ENCODE data around the gene PGAM2.

PGAM2 gene

GRCh38 chr7:44095781-44096180 lies 30.4 kb upstream of the PGAM2 start:
- Histone ChIP-seq H3K4me1 (ENCODE audit: control insufficient read depth, insufficient read depth, low read length) (peaks cover 2% of the 10 kb centered on the region), H3K36me3 (ENCODE audit: control insufficient read depth in 2 of 2, insufficient read depth in 2 of 2, low read length in 2 of 2) (no peaks in the 10 kb centered on the region), H3K9me3 (ENCODE audit: control insufficient read depth in 2 of 2, low read length in 2 of 2) (no peaks in the 10 kb centered on the region), H3K9ac (ENCODE audit: low read length in 2 of 2) (no peak overlapping the region), H3K27me3 (ENCODE audit: control insufficient read depth in 1 of 2, insufficient read depth in 2 of 2, low read length in 2 of 2) (no peaks in the 10 kb centered on the region), H3K27ac (ENCODE audit: low read length) (no peak overlapping the region), H3K4me3 (ENCODE audit: low read length in 2 of 2) (no peak overlapping the region)

GRCh38 chr7:44094883-44095592 lies 29.7 kb upstream of the PGAM2 start:
- Histone ChIP-seq H3K27ac (ENCODE audit: low read length) (no peak overlapping the region), H3K9me3 (ENCODE audit: control insufficient read depth in 2 of 2, low read length in 2 of 2) (no peaks in the 10 kb centered on the region), H3K4me1 (ENCODE audit: control insufficient read depth, insufficient read depth, low read length) (peaks cover 9% of the 10 kb centered on the region)

GRCh38 chr7:44094365-44094764 lies 29.0 kb upstream of the PGAM2 start:
- Histone ChIP-seq H3K4me3 (ENCODE audit: low read length in 2 of 2) (no peak overlapping the region), H3K27me3 (ENCODE audit: control insufficient read depth in 1 of 2, insufficient read depth in 2 of 2, low read length in 2 of 2) (no peaks in the 10 kb centered on the region), H3K36me3 (ENCODE audit: control insufficient read depth in 2 of 2, insufficient read depth in 2 of 2, low read length in 2 of 2) (no peaks in the 10 kb centered on the region), H3K4me1 (ENCODE audit: control insufficient read depth, insufficient read depth, low read length) (peaks cover 12% of the 10 kb centered on the region), H3K27ac (ENCODE audit: low read length) (no peak overlapping the region), H3K9me3 (ENCODE audit: control insufficient read depth in 2 of 2, low read length in 2 of 2) (no peaks in the 10 kb centered on the region), H3K9ac (ENCODE audit: low read length in 2 of 2) (no peak overlapping the region)

More at GRCh38 chr7:44094883-44095592, 29.7 kb upstream of the PGAM2 start:
- H3K4me3 ChIP-seq (ENCODE audit: low read length in 2 of 2) = no peak overlapping the region
- H3K36me3 ChIP-seq (ENCODE audit: control insufficient read depth in 2 of 2, insufficient read depth in 2 of 2, low read length in 2 of 2) = no peaks in the 10 kb centered on the region
- H3K27me3 ChIP-seq (ENCODE audit: control insufficient read depth in 1 of 2, insufficient read depth in 2 of 2, low read length in 2 of 2) = no peaks in the 10 kb centered on the region
- no peak overlapping the region for H3K9ac ChIP-seq (ENCODE audit: low read length in 2 of 2)

GRCh38 chr7:44093102-44093641 lies 27.8 kb upstream of the PGAM2 start:
- Histone ChIP-seq H3K4me1 (ENCODE audit: control insufficient read depth, insufficient read depth, low read length) (peaks cover 19% of the 10 kb centered on the region), H3K9me3 (ENCODE audit: control insufficient read depth in 2 of 2, low read length in 2 of 2) (no peaks in the 10 kb centered on the region), H3K36me3 (ENCODE audit: control insufficient read depth in 2 of 2, insufficient read depth in 2 of 2, low read length in 2 of 2) (no peaks in the 10 kb centered on the region), H3K27ac (ENCODE audit: low read length) (no peak overlapping the region), H3K27me3 (ENCODE audit: control insufficient read depth in 1 of 2, insufficient read depth in 2 of 2, low read length in 2 of 2) (no peaks in the 10 kb centered on the region), H3K9ac (ENCODE audit: low read length in 2 of 2) (no peak overlapping the region), H3K4me3 (ENCODE audit: low read length in 2 of 2) (no peak overlapping the region)

- peak overlapping the region in 1 of 2 donors; percentile 27 for H3K9ac ChIP-seq (ENCODE audit: low read length in 2 of 2)
- H3K4me3 ChIP-seq (ENCODE audit: low read length in 2 of 2) = no peak overlapping the region
These were observed 22.8 kb upstream of the PGAM2 start for GRCh38 chr7:44087911-44088838.

GRCh38 chr7:44086627-44087026 lies 21.3 kb upstream of the PGAM2 start:
- H3K9me3 ChIP-seq (ENCODE audit: control insufficient read depth in 2 of 2, low read length in 2 of 2) = no peaks in the 10 kb centered on the region
- H3K4me1 ChIP-seq (ENCODE audit: control insufficient read depth, insufficient read depth, low read length) = peaks cover 31% of the 10 kb centered on the region
- no peak overlapping the region for H3K9ac ChIP-seq (ENCODE audit: low read length in 2 of 2)
- H3K4me3 ChIP-seq (ENCODE audit: low read length in 2 of 2) = no peak overlapping the region
- H3K36me3 ChIP-seq (ENCODE audit: control insufficient read depth in 2 of 2, insufficient read depth in 2 of 2, low read length in 2 of 2) = no peaks in the 10 kb centered on the region
- H3K27ac ChIP-seq (ENCODE audit: low read length) = no peak overlapping the region
- H3K27me3 ChIP-seq (ENCODE audit: control insufficient read depth in 1 of 2, insufficient read depth in 2 of 2, low read length in 2 of 2) = no peaks in the 10 kb centered on the region

More at GRCh38 chr7:44087911-44088838, 22.8 kb upstream of the PGAM2 start:
- Histone ChIP-seq H3K36me3 (ENCODE audit: control insufficient read depth in 2 of 2, insufficient read depth in 2 of 2, low read length in 2 of 2) (no peaks in the 10 kb centered on the region), H3K4me1 (ENCODE audit: control insufficient read depth, insufficient read depth, low read length) (peaks cover 27% of the 10 kb centered on the region), H3K27me3 (ENCODE audit: control insufficient read depth in 1 of 2, insufficient read depth in 2 of 2, low read length in 2 of 2) (no peaks in the 10 kb centered on the region), H3K27ac (ENCODE audit: low read length) (peak overlapping the region; percentile 62), H3K9me3 (ENCODE audit: control insufficient read depth in 2 of 2, low read length in 2 of 2) (no peaks in the 10 kb centered on the region)

GRCh38 chr7:44085546-44085945 lies 20.2 kb upstream of the PGAM2 start:
- Histone ChIP-seq H3K36me3 (ENCODE audit: control insufficient read depth in 2 of 2, insufficient read depth in 2 of 2, low read length in 2 of 2) (peaks cover 0 to under 1% of the 10 kb centered on the region in 2 donors), H3K9ac (ENCODE audit: low read length in 2 of 2) (no peak overlapping the region), H3K4me1 (ENCODE audit: control insufficient read depth, insufficient read depth, low read length) (peaks cover 36% of the 10 kb centered on the region), H3K4me3 (ENCODE audit: low read length in 2 of 2) (no peak overlapping the region), H3K27me3 (ENCODE audit: control insufficient read depth in 1 of 2, insufficient read depth in 2 of 2, low read length in 2 of 2) (no peaks in the 10 kb centered on the region), H3K27ac (ENCODE audit: low read length) (no peak overlapping the region), H3K9me3 (ENCODE audit: control insufficient read depth in 2 of 2, low read length in 2 of 2) (no peaks in the 10 kb centered on the region)

GRCh38 chr7:44084701-44085100 lies 19.3 kb upstream of the PGAM2 start:
- H3K9me3 ChIP-seq (ENCODE audit: control insufficient read depth in 2 of 2, low read length in 2 of 2) = no peaks in the 10 kb centered on the region
- no peak overlapping the region for H3K4me3 ChIP-seq (ENCODE audit: low read length in 2 of 2)
- H3K27me3 ChIP-seq (ENCODE audit: control insufficient read depth in 1 of 2, insufficient read depth in 2 of 2, low read length in 2 of 2) = no peaks in the 10 kb centered on the region
- H3K4me1 ChIP-seq (ENCODE audit: control insufficient read depth, insufficient read depth, low read length) = peaks cover 29% of the 10 kb centered on the region
- peaks cover 5 to 6% of the 10 kb centered on the region in 2 donors for H3K36me3 ChIP-seq (ENCODE audit: control insufficient read depth in 2 of 2, insufficient read depth in 2 of 2, low read length in 2 of 2)
- no peak overlapping the region for H3K9ac ChIP-seq (ENCODE audit: low read length in 2 of 2)
- peak overlapping the region; percentile 41 for H3K27ac ChIP-seq (ENCODE audit: low read length)

GRCh38 chr7:44083796-44084195 lies 18.4 kb upstream of the PGAM2 start:
- Histone ChIP-seq H3K27me3 (ENCODE audit: control insufficient read depth in 1 of 2, insufficient read depth in 2 of 2, low read length in 2 of 2) (no peaks in the 10 kb centered on the region), H3K4me3 (ENCODE audit: low read length in 2 of 2) (no peak overlapping the region), H3K9ac (ENCODE audit: low read length in 2 of 2) (no peak overlapping the region), H3K9me3 (ENCODE audit: control insufficient read depth in 2 of 2, low read length in 2 of 2) (no peaks in the 10 kb centered on the region), H3K27ac (ENCODE audit: low read length) (peak overlapping the region; percentile 41), H3K4me1 (ENCODE audit: control insufficient read depth, insufficient read depth, low read length) (peaks cover 29% of the 10 kb centered on the region), H3K36me3 (ENCODE audit: control insufficient read depth in 2 of 2, insufficient read depth in 2 of 2, low read length in 2 of 2) (peaks cover 10 to 12% of the 10 kb centered on the region in 2 donors)

GRCh38 chr7:44082541-44083207 lies 17.3 kb upstream of the PGAM2 start:
- Histone ChIP-seq H3K27ac (ENCODE audit: low read length) (peak overlapping the region; percentile 71), H3K4me3 (ENCODE audit: low read length in 2 of 2) (peak overlapping the region; percentile 80 to 89), H3K9me3 (ENCODE audit: control insufficient read depth in 2 of 2, low read length in 2 of 2) (no peaks in the 10 kb centered on the region), H3K4me1 (ENCODE audit: control insufficient read depth, insufficient read depth, low read length) (peaks cover 20% of the 10 kb centered on the region), H3K36me3 (ENCODE audit: control insufficient read depth in 2 of 2, insufficient read depth in 2 of 2, low read length in 2 of 2) (peaks cover 14 to 21% of the 10 kb centered on the region in 2 donors), H3K9ac (ENCODE audit: low read length in 2 of 2) (peak overlapping the region; percentile 57 to 73), H3K27me3 (ENCODE audit: control insufficient read depth in 1 of 2, insufficient read depth in 2 of 2, low read length in 2 of 2) (no peaks in the 10 kb centered on the region)

Measured in stomach smooth muscle (tissue), 2 donors.